ENCODE data around the gene PAGR1. TPM values are rescaled to one million over a fixed set of nuclear protein-coding genes. Genes with fewer than 3 reads are reported as not detected.

Gene PAGR1
- total and polyA plus RNA-seq, 9 of the 15 experiments (the other 6 are each of a cell fraction or from before 2014, with no cell fraction given): 1.4 to 58.2 (median 16.8) TPM

- TF ChIP-seq CEBPZ (IDR thresholded peaks at IDR 0.05; ENCODE audit: borderline replicate concordance, low read depth, low read length): no peak
- TF ChIP-seq SOX6 (IDR thresholded peaks at IDR 0.05): peak; percentile 73
- TF ChIP-seq SREBF2 (CRISPR knock-in tag; IDR thresholded peaks at IDR 0.05): no peak
- no peak for TF ChIP-seq CEBPB (tag; IDR thresholded peaks at IDR 0.05)
- TF ChIP-seq ZNF583 (CRISPR knock-in tag; IDR thresholded peaks at IDR 0.05): peak; percentile 81; the same call in 1 of the 2 replicates
- no peak for TF ChIP-seq HOMEZ (CRISPR knock-in tag; IDR thresholded peaks at IDR 0.05)
- TF ChIP-seq ZNF431 (CRISPR knock-in tag; IDR thresholded peaks at IDR 0.05): peak; percentile 29; the same call in 1 of the 2 replicates
- no peak for TF ChIP-seq ZBTB33 (CRISPR knock-in tag; IDR thresholded peaks at IDR 0.05)
- TF ChIP-seq POU5F1 (IDR thresholded peaks at IDR 0.05; ENCODE audit: borderline replicate concordance, low read depth, low read length, partially characterized antibody): peak; percentile 93
- no peak for TF ChIP-seq PBX2 (CRISPR knock-in tag; IDR thresholded peaks at IDR 0.05; ENCODE audit: low read depth)
- TF ChIP-seq PBX2 (tag; conservative IDR thresholded peaks at IDR 0.05; ENCODE audit: low read depth): no peak
- no peak for TF ChIP-seq ZNF408 (CRISPR knock-in tag; IDR thresholded peaks at IDR 0.05; ENCODE audit: low read depth)
- TF ChIP-seq KLF13 (tag; IDR thresholded peaks at IDR 0.05; ENCODE audit: borderline replicate concordance, low read depth): peak; percentile 28; the same call in 1 of the 2 replicates
- TF ChIP-seq THAP12 (CRISPR knock-in tag; IDR thresholded peaks at IDR 0.05): 0 out of 2 replicates have a peak, but pooled peaks have one; percentile 60
Observed at GRCh38 chr16:29805232-29806098, 10.5 kb upstream of the PAGR1 start (continued).

Data from K562 (cell line).